ENCODE measurements around the gene KIAA1671. TPM values are rescaled to one million over a fixed set of nuclear protein-coding genes. Genes with fewer than 3 reads are reported as not detected.
A peak's percentile ranks its signal among the peaks of the same experiment; 100 is the strongest.

Gene KIAA1671
- total and polyA plus RNA-seq, 2 of the 13 experiments (the other 11 are each of a cell fraction or from before 2014, with no cell fraction given) = 13.5 to 13.6 TPM

DNA sequence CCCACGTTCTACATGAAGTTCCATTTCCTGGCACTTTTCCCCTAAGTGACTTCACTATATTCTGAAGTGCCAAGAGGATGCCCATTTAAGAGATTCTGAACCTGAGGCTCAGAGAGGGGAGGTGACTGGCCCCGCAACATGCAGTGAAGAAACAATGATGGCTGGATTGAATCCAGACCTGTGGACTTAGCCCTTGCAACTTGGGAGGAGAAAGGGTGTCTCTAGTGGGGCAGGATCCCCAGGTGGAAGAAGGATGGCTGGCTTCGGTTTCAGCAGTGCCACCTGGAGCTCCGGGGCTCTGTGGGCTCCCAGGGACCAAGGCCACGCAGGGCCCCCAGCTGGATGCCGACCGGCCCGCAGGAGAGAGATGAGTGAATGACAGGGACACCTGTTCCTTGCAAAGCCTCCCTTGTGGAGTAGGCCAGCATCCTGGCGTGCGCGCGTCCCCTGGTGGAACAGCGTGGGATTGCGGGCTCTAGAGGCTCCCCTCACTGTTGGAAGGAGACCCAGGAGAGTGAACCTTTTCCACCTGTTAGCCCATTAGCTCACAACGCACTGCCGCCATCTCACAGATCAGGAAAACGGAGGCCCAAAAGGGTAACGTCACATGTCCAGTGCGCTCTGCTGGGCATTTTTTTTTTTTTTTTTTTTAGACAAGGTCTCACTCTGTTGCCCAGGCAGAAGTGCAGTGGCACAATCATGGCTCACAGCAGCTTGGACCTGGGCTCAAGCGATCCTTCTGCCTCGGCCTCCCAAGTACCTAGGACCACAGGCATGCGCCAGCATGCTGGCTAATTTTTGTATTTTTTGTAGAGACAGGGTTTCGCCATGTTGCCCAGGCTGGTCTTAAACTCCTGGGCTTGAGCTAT lies 104.7 kb downstream of the KIAA1671 start (continued):
- TF ChIP-seq THAP9 (CRISPR knock-in tag; IDR thresholded peaks at IDR 0.05; ENCODE audit: borderline replicate concordance) (0 out of 2 replicates have a peak, but pooled peaks have one; percentile 29), ZNF792 (CRISPR knock-in tag; IDR thresholded peaks at IDR 0.05) (no peak), ZNF263 (CRISPR knock-in tag; IDR thresholded peaks at IDR 0.05) (no peak), ZNF552 (CRISPR knock-in tag; IDR thresholded peaks at IDR 0.05; ENCODE audit: borderline replicate concordance) (no peak), ZNF496 (CRISPR knock-in tag; IDR thresholded peaks at IDR 0.05; ENCODE audit: insufficient replicate concordance) (no peak), MBNL3 (CRISPR knock-in tag; conservative IDR thresholded peaks at IDR 0.05) (no peak), ZNF710 (CRISPR knock-in tag; IDR thresholded peaks at IDR 0.05; ENCODE audit: borderline replicate concordance) (no peak), HNF4G (IDR thresholded peaks at IDR 0.05; ENCODE audit: borderline replicate concordance, low read depth, low read length) (no peak), HNF4G (CRISPR knock-in tag; IDR thresholded peaks at IDR 0.05; ENCODE audit: borderline replicate concordance, low read depth) (no peak), ZNF260 (CRISPR knock-in tag; IDR thresholded peaks at IDR 0.05; ENCODE audit: borderline replicate concordance, low read depth) (no peak), DR1 (CRISPR knock-in tag; IDR thresholded peaks at IDR 0.05) (no peak), ZNF484 (CRISPR knock-in tag; IDR thresholded peaks at IDR 0.05; ENCODE audit: borderline replicate concordance, low read depth) (no peak), HOXA9 (CRISPR knock-in tag; IDR thresholded peaks at IDR 0.05; ENCODE audit: borderline replicate concordance) (no peak), RFX5 (IDR thresholded peaks at IDR 0.05; ENCODE audit: low read depth, low read length) (no peak), ZNF549 (CRISPR knock-in tag; IDR thresholded peaks at IDR 0.05) (no peak), GFI1 (CRISPR knock-in tag; IDR thresholded peaks at IDR 0.05; ENCODE audit: borderline replicate concordance) (no peak), HNRNPLL (IDR thresholded peaks at IDR 0.05; ENCODE audit: low read depth, low read length, poor library complexity, severe bottlenecking) (peak; percentile 21)
- TF ChIP-seq, protein P1, sequence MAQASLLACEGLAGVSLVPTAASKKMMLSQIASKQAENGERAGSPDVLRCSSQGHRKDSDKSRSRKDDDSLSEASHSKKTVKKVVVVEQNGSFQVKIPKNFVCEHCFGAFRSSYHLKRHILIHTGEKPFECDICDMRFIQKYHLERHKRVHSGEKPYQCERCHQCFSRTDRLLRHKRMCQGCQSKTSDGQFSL (CRISPR knock-in tag; IDR thresholded peaks at IDR 0.05) = no peak
- TF ChIP-seq, protein P2, sequence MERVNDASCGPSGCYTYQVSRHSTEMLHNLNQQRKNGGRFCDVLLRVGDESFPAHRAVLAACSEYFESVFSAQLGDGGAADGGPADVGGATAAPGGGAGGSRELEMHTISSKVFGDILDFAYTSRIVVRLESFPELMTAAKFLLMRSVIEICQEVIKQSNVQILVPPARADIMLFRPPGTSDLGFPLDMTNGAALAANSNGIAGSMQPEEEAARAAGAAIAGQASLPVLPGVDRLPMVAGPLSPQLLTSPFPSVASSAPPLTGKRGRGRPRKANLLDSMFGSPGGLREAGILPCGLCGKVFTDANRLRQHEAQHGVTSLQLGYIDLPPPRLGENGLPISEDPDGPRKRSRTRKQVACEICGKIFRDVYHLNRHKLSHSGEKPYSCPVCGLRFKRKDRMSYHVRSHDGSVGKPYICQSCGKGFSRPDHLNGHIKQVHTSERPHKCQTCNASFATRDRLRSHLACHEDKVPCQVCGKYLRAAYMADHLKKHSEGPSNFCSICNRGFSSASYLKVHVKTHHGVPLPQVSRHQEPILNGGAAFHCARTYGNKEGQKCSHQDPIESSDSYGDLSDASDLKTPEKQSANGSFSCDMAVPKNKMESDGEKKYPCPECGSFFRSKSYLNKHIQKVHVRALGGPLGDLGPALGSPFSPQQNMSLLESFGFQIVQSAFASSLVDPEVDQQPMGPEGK (CRISPR knock-in tag; IDR thresholded peaks at IDR 0.05) = no peak
- TF ChIP-seq, protein P3, sequence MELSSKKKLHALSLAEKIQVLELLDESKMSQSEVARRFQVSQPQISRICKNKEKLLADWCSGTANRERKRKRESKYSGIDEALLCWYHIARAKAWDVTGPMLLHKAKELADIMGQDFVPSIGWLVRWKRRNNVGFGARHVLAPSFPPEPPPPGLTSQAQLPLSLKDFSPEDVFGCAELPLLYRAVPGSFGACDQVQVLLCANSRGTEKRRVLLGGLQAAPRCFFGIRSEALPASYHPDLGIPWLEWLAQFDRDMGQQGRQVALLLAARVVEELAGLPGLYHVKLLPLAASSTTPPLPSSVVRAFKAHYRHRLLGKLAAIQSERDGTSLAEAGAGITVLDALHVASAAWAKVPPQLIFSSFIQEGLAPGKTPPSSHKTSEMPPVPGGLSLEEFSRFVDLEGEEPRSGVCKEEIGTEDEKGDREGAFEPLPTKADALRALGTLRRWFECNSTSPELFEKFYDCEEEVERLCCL (CRISPR knock-in tag; IDR thresholded peaks at IDR 0.05; ENCODE audit: borderline replicate concordance) = no peak
